ENCODE results near the gene B4GALT2. TPM values are rescaled to one million over a fixed set of nuclear protein-coding genes. Genes with fewer than 3 reads are reported as not detected.
A peak's percentile ranks its signal among the peaks of the same experiment; 100 is the strongest.

The B4GALT2 gene
- total RNA-seq, 4 donors from 2014 or later: 8.2 to 28.9 (median 22.2) TPM

DNA sequence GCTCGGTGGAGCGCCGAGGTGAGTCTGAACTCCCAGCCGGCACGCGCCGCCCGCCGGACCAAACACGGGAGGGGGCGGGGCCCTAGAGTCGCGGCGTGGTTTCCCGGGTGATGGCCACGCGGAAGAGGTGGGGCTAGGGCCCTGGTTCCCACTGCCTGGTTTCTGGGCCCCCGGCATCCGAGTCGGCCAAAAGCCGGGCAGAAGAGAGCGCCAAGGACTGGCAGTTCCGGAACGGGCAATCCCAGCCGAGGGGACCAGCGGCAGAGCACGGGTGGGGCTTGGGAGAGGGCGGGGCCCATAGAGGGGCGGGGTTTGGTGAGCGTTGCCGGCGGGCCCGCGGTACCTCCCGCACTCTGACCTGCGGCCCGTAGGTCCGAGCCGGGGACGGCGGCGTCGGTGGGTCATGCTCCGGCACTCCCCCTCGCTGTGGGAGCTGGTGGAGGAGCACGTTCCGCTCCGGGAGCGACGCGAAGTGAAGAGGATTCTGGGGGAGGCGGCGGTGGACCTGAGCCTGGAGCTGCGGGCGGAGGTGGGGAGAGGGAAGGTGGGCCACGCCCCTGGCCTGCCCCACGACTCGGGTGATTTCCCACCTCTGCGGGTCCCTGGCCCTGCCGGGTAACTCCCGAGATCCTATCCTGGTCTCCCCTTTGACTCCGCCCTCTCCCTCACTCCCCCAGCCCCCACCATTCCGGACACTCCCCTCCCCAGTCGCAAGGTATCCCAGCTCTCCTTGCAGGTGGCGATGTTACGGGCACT lies 12.6 kb downstream of the B4GALT2 start, which contains the start of gene CCDC24:
CCDC24 (plus strand) TSS at position 124 of the 756 bp plus-strand sequence; CDS start at position 404, 280 bp downstream.
- Histone ChIP-seq H3K9me3 (no peaks in the 10 kb centered on the region), H3K4me1 (peaks cover 0 to 17% (median 4%) of the 10 kb centered on the region in 4 donors), H3K27ac (peak within 1 kb of the TSS; percentile 61 to 82 (median 77)), H3K4me3 (peak within 1 kb of the TSS; percentile 52 to 81 (median 60)), H3K27me3 (no peaks in the 10 kb centered on the region), H3K36me3 (no peaks in the 10 kb centered on the region)
- TF ChIP-seq, protein P1, sequence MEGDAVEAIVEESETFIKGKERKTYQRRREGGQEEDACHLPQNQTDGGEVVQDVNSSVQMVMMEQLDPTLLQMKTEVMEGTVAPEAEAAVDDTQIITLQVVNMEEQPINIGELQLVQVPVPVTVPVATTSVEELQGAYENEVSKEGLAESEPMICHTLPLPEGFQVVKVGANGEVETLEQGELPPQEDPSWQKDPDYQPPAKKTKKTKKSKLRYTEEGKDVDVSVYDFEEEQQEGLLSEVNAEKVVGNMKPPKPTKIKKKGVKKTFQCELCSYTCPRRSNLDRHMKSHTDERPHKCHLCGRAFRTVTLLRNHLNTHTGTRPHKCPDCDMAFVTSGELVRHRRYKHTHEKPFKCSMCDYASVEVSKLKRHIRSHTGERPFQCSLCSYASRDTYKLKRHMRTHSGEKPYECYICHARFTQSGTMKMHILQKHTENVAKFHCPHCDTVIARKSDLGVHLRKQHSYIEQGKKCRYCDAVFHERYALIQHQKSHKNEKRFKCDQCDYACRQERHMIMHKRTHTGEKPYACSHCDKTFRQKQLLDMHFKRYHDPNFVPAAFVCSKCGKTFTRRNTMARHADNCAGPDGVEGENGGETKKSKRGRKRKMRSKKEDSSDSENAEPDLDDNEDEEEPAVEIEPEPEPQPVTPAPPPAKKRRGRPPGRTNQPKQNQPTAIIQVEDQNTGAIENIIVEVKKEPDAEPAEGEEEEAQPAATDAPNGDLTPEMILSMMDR (IDR thresholded peaks at IDR 0.05): peak in 2 of 6 experiments; percentile 19 to 23
- TF ChIP-seq POLR2A (IDR thresholded peaks at IDR 0.05): peak in 1 of 2 donors; percentile 44
- DNase-seq: peak; percentile 85 to 94 (median 92)

DNA sequence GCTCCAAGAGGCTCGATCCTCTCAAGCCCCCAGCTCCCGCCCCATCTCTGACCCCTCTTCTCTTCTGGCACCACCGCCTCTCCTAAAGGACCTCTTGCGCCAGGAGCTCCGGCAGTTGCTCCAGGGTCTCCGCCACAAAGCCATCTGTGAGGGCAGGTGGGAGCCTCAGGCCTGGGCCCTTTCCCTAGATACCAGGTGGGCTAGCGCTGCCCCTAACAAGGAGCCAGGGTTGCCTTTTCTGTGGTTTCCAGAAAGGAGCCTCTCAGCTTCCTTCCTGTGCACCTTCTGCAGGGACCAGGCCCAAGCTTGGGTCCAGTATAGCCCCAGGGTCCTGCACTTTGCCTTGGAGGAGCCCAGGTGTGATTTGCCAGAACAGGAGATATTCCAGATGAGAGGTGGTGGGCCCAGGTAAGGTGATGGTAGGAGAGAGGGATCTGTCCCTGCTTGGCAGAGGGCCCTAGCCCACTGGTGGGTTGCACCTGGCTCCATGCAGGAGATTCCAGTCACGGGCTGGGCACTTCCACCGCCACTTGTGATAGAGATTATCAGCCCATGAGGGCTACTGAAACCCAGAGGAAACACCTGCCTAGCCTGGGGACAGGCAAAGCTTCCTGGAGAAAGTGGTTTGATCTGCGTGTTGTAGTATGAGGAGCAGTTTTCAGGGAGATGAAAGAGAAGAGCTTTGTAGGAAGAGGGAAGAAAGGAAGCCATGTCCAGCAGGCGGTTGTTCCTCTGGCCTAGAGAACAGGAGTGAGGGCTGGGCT lies 13.4 kb downstream of the B4GALT2 start:
- H3K36me3 ChIP-seq: no peaks in the 10 kb centered on the region
- no peaks in the 10 kb centered on the region for H3K27me3 ChIP-seq
- H3K4me3 ChIP-seq: peak overlapping the region; percentile 52 to 81 (median 60)
- TF ChIP-seq, protein P1 (IDR thresholded peaks at IDR 0.05): no peak
- TF ChIP-seq POLR2A (IDR thresholded peaks at IDR 0.05): no peak
- DNase-seq: no peak
- H3K27ac ChIP-seq: peak overlapping the region in 3 of 4 donors; percentile 73 to 82 (median 81)
- H3K9me3 ChIP-seq: no peaks in the 10 kb centered on the region
- peaks cover 0 to 22% (median 4%) of the 10 kb centered on the region in 4 donors for H3K4me1 ChIP-seq

DNA sequence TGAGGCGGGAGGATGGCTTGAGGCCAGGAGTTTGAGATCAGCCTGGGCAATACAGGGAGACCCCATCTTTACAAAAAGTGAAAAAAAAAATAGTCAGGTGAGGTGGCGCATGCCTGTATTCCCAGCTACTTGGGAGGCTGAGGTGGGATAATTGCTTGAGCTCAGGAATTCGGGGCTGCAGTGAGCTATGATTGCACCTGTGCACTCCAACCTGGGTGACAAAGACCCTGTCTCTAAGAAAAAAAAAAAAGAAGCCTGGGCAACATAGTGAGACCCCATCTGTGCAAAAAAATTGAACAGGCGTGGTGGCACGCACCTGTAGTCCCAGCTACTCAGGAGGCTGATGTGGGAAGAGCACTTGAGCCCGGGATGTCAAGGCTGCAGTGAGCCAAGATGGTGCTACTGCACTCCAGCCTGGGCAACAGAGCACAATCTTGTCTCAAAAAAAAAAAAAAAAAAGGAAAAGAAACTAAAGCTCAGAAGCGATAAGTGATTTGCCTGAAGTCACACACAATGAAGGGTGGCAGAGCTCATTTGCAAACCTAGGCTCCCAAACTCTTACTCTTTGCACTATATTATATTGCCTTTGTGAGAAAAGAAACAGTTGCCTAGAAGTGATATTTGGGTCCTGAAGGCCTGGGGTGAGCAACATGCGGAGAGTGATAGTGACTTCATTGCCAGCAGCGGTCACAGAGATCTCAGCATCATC lies 14.3 kb downstream of the B4GALT2 start:
- Histone ChIP-seq H3K9me3 (no peaks in the 10 kb centered on the region), H3K27ac (no peak overlapping the region), H3K27me3 (no peaks in the 10 kb centered on the region), H3K4me3 (no peak overlapping the region), H3K4me1 (peaks cover 0 to 24% (median 4%) of the 10 kb centered on the region in 4 donors), H3K36me3 (no peaks in the 10 kb centered on the region)
- no peak for DNase-seq
- TF ChIP-seq, protein P1 (IDR thresholded peaks at IDR 0.05): no peak
- no peak for TF ChIP-seq POLR2A (IDR thresholded peaks at IDR 0.05)

DNA sequence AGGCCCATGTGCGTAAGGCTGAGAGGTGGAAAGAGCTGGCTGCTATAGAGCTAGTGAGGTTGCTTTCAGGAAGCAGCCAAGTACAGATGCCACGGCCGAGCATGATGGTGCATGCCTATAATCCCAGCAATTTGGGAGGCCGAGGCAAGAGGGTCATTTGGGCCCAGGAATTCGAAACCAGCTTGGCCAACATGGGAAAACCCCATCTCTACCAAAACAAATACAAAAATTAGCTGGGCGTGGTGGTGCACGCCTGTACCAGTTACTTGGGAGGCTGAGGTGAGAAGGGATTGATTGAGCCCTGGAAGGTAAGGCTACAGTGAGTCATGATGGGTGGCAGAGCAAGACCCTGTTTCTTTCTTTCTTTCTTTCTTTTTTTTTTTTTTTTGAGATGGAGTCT lies 15.1 kb downstream of the B4GALT2 start:
- H3K27me3 ChIP-seq: no peaks in the 10 kb centered on the region
- H3K4me3 ChIP-seq: no peak overlapping the region
- TF ChIP-seq, protein P1 (IDR thresholded peaks at IDR 0.05): no peak
- TF ChIP-seq POLR2A (IDR thresholded peaks at IDR 0.05): no peak
- no peaks in the 10 kb centered on the region for H3K36me3 ChIP-seq
- no peak for DNase-seq
- no peak overlapping the region for H3K27ac ChIP-seq
- no peaks in the 10 kb centered on the region for H3K9me3 ChIP-seq
- H3K4me1 ChIP-seq: peaks cover 0 to 24% (median 4%) of the 10 kb centered on the region in 4 donors

Data from Peyer's patch (tissue), 4 donors.